WTC11 (cell line): Measurements from ENCODE around the gene UQCRQ. TPM values are rescaled to one million over a fixed set of nuclear protein-coding genes. Genes with fewer than 3 reads are reported as not detected.

Experiments used
- ATAC-seq: fragments of 200-7000 bp; cut with Tn5 transposase; 2 replicates; pipeline ENCODE4 v1.10.0; 2021; ENCODE audit warnings: mild to moderate bottlenecking, moderate library complexity
- CTCF ChIA-PET: fragments of 300-600 bp; sonication (Branson Sonifier 250); formaldehyde crosslinking; loops from one replicate; lab custom pipeline; 2021; ENCODE audit warnings: antibody characterized with exemption; lab: Charles Lee
- POLR2A ChIA-PET: fragments of 350-600 bp; sonication (Branson Sonifier 250); formaldehyde crosslinking; loops from one replicate; lab custom pipeline; 2021; ENCODE audit warnings: antibody characterized with exemption; lab: Charles Lee
- DNase-seq: peaks from one replicate; pipeline ENCODE4 v3.0.0; 2021; ENCODE audit warnings: low spot score
- H3K27ac Mint-ChIP-seq: 2 replicates; pipeline ENCODE4 v1.8.0; 2021; ENCODE audit warnings: mixed read lengths
- H3K27me3 Mint-ChIP-seq: 2 replicates; pipeline ENCODE4 v1.8.0; 2021; ENCODE audit warnings: low read depth, mild to moderate bottlenecking, moderate library complexity, mixed read lengths
- H3K36me3 Mint-ChIP-seq: 2 replicates; pipeline ENCODE4 v1.8.0; 2021; ENCODE audit warnings: mixed read lengths
- H3K4me1 Mint-ChIP-seq: 2 replicates; pipeline ENCODE4 v1.8.0; 2022; ENCODE audit warnings: mixed read lengths
- H3K4me3 Mint-ChIP-seq: 2 replicates; pipeline ENCODE4 v1.8.0; 2021; ENCODE audit warnings: mild to moderate bottlenecking, moderate library complexity, mixed read lengths
- H3K9me3 Mint-ChIP-seq: 2 replicates; pipeline ENCODE4 v1.8.0; 2021; ENCODE audit warnings: mixed read lengths
- AFF4 ChIP-seq: sonication (generic); formaldehyde crosslinking; IDR thresholded peaks from 2 replicates; pipeline ENCODE4 v1.8.1; 2023; ENCODE audit warnings: mild to moderate bottlenecking, missing genetic modification reagents, borderline replicate concordance
- ATF1 ChIP-seq: sonication (generic); formaldehyde crosslinking; IDR thresholded peaks from 2 replicates; pipeline ENCODE4 v1.8.1; 2023; ENCODE audit warnings: mild to moderate bottlenecking, moderate library complexity, missing genetic modification reagents
- ATF6 ChIP-seq: sonication (generic); formaldehyde crosslinking; IDR thresholded peaks from 2 replicates; pipeline ENCODE4 v1.8.1; 2023; ENCODE audit warnings: mild to moderate bottlenecking, missing genetic modification reagents
- CBFB ChIP-seq: sonication (generic); formaldehyde crosslinking; IDR thresholded peaks from 2 replicates; pipeline ENCODE4 v1.8.1; 2022; ENCODE audit warnings: mild to moderate bottlenecking, low read depth, missing genetic modification reagents
- E2F1 ChIP-seq: sonication (generic); formaldehyde crosslinking; IDR thresholded peaks from 2 replicates; pipeline ENCODE4 v1.8.0; 2022; ENCODE audit warnings: mild to moderate bottlenecking, missing genetic modification reagents
- EMX1 ChIP-seq: fragments of 250-450 bp; sonication (Bioruptor Pico); IDR thresholded peaks from 2 replicates; pipeline ENCODE4 v1.8.0; 2021; ENCODE audit warnings: mild to moderate bottlenecking
- ETV6 ChIP-seq: sonication (generic); formaldehyde crosslinking; IDR thresholded peaks from 2 replicates; pipeline ENCODE4 v1.8.1; 2022; ENCODE audit warnings: mild to moderate bottlenecking, missing genetic modification reagents
- FOXJ3 ChIP-seq: sonication (generic); formaldehyde crosslinking; IDR thresholded peaks from 2 replicates; pipeline ENCODE4 v1.9.0; 2021; ENCODE audit warnings: missing genetic modification reagents, mild to moderate bottlenecking, borderline replicate concordance
- GRHL2 ChIP-seq: fragments of 250-450 bp; sonication (Bioruptor Pico); IDR thresholded peaks from 2 replicates; pipeline ENCODE4 v1.8.0; 2022; ENCODE audit warnings: mild to moderate bottlenecking, moderate library complexity; ENCODE audit not compliant: insufficient replicate concordance, severe bottlenecking
- HMGA2 ChIP-seq: fragments of 250-450 bp; sonication (Bioruptor Pico); IDR thresholded peaks from 2 replicates; pipeline ENCODE4 v1.4.0; 2021; ENCODE audit warnings: mild to moderate bottlenecking, moderate library complexity
- JUN ChIP-seq: sonication (generic); formaldehyde crosslinking; IDR thresholded peaks from 2 replicates; pipeline ENCODE4 v1.8.0; 2023; ENCODE audit warnings: mild to moderate bottlenecking, missing genetic modification reagents
- NFATC4 ChIP-seq: fragments of 250-450 bp; sonication (Bioruptor Pico); IDR thresholded peaks from 2 replicates; pipeline ENCODE4 v1.9.0; 2021; ENCODE audit warnings: mild to moderate bottlenecking
- NR1H2 ChIP-seq: sonication (generic); formaldehyde crosslinking; IDR thresholded peaks from 2 replicates; pipeline ENCODE4 v1.9.0; 2021; ENCODE audit warnings: mild to moderate bottlenecking, moderate library complexity, missing genetic modification reagents
- PRRX2 ChIP-seq: fragments of 250-450 bp; sonication (Bioruptor Pico); IDR thresholded peaks from 2 replicates; pipeline ENCODE4 v1.8.0; 2021; ENCODE audit warnings: mild to moderate bottlenecking
- TEAD4 ChIP-seq: sonication (generic); formaldehyde crosslinking; IDR thresholded peaks from 2 replicates; pipeline ENCODE4 v1.8.0; 2022; ENCODE audit warnings: mild to moderate bottlenecking, missing genetic modification reagents
- ZBTB43 ChIP-seq: sonication (generic); formaldehyde crosslinking; IDR thresholded peaks from 2 replicates; pipeline ENCODE4 v1.8.1; 2023; ENCODE audit warnings: mild to moderate bottlenecking, missing genetic modification reagents
- ZNF317 ChIP-seq: sonication (generic); formaldehyde crosslinking; IDR thresholded peaks from 2 replicates; pipeline ENCODE4 v1.8.1; 2023; ENCODE audit warnings: low read depth, mild to moderate bottlenecking, moderate library complexity, missing genetic modification reagents, borderline replicate concordance
- total RNA-seq: library from RNA; stranded (reverse); gene quantifications from 3 replicates; pipeline ENCODE4 v1.2.3, GENCODE V29; 2021
- TF ChIP-seq, protein P1 (sequence below): fragments of 250-450 bp; sonication (Bioruptor Pico); IDR thresholded peaks from 2 replicates; pipeline ENCODE4 v1.8.0; 2021; ENCODE audit warnings: mild to moderate bottlenecking
- TF ChIP-seq, protein P2 (sequence below): fragments of 250-450 bp; sonication (Bioruptor Pico); IDR thresholded peaks from 2 replicates; pipeline ENCODE4 v1.9.0; 2021; ENCODE audit warnings: mild to moderate bottlenecking
- TF ChIP-seq, protein P3 (sequence below): sonication (generic); formaldehyde crosslinking; IDR thresholded peaks from 2 replicates; pipeline ENCODE4 v1.8.1; 2022; ENCODE audit warnings: low read depth, mild to moderate bottlenecking, moderate library complexity, missing genetic modification reagents, borderline replicate concordance

UQCRQ gene
- total RNA-seq, 1 experiment from 2014 or later: 256 TPM

DNA sequence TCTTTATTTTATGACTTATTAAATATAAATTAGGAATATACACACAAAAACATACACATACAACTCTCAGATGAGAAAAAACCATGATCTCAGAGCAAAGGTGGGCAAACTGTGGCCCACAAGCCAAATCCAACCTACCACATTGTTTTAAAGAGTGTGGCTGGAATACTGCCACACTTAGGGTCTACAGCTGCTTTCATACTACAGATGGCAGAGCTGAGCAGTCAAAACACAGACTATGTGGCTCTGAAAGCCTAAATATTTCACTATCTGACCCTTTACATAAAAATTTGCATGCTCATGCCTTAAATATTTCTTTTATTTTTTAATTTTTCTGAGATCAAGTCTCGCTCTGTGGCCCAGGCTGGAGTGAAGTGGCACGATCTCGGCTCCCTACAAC lies 35.3 kb downstream of the UQCRQ start:
- ChIA-PET POLR2A (no interaction called here), CTCF (no interaction called here)
- Mint-ChIP-seq H3K27ac (no peak overlapping the region), H3K9me3 (no peaks in the 10 kb centered on the region), H3K36me3 (peaks cover 25% of the 10 kb centered on the region), H3K4me1 (no peaks in the 10 kb centered on the region), H3K4me3 (no peak overlapping the region), H3K27me3 (no peaks in the 10 kb centered on the region)
- no peak for DNase-seq
- no peak; the same call in 1 of the 2 replicates for ATAC-seq
- no peak for TF ChIP-seq GRHL2 (CRISPR knock-in tag)

DNA sequence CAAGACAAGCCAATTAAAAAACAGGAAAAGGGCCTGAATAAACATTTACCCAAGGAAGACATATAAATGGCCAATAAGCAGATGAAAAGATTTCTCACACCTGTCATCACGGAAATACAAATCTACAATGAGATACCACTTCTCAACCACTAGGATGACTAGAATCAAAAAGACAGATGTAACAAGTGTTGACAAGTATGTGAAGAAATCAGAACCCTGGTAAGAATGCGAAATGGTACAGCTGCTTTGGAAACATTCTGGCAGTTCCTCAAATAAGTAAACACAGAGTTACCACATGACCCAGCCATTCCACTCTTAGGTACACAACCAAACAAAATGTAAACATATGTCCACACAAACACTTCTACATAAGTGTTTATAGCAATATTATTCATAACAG lies 39.5 kb downstream of the UQCRQ start:
- H3K4me1 Mint-ChIP-seq: peaks cover 6% of the 10 kb centered on the region
- H3K4me3 Mint-ChIP-seq: no peak overlapping the region
- no peaks in the 10 kb centered on the region for H3K27me3 Mint-ChIP-seq
- POLR2A ChIA-PET: no interaction called here
- TF ChIP-seq ATF6 (no peak), FOXJ3 (CRISPR knock-in tag) (no peak), JUN (no peak), NR1H2 (CRISPR knock-in tag) (no peak), CBFB (no peak)
- TF ChIP-seq, protein P1, sequence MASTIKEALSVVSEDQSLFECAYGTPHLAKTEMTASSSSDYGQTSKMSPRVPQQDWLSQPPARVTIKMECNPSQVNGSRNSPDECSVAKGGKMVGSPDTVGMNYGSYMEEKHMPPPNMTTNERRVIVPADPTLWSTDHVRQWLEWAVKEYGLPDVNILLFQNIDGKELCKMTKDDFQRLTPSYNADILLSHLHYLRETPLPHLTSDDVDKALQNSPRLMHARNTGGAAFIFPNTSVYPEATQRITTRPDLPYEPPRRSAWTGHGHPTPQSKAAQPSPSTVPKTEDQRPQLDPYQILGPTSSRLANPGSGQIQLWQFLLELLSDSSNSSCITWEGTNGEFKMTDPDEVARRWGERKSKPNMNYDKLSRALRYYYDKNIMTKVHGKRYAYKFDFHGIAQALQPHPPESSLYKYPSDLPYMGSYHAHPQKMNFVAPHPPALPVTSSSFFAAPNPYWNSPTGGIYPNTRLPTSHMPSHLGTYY (CRISPR knock-in tag): no peak
- no peaks in the 10 kb centered on the region for H3K9me3 Mint-ChIP-seq
- ATAC-seq: no peak
- H3K27ac Mint-ChIP-seq: no peak overlapping the region
- peaks cover 5% of the 10 kb centered on the region; the same call in 1 of the 2 replicates for H3K36me3 Mint-ChIP-seq
- DNase-seq: no peak
- CTCF ChIA-PET: no interaction called here

DNA sequence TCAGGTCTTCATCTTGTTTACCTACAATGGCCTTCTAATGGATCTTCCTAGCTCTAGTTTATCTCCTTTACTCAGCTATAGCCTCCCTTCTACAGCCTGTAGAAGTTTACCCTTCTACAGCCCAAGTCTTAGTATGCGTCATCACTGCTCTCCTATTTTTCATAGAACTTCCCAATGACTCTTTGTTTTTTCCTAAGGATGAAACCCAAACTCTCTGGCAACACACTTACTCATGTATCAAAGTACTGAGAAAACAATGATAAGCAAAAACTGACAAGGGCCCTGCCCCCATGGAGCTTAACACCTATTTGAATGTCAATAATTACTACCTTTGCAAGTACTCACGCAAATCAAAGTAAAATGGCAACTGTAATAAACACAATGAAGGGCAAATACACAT lies 40.7 kb downstream of the UQCRQ start:
- H3K4me3 Mint-ChIP-seq: no peak overlapping the region
- H3K4me1 Mint-ChIP-seq: peaks cover 6% of the 10 kb centered on the region
- no peak overlapping the region for H3K27ac Mint-ChIP-seq
- no peaks in the 10 kb centered on the region for H3K9me3 Mint-ChIP-seq
- POLR2A ChIA-PET: no interaction called here
- H3K27me3 Mint-ChIP-seq: no peaks in the 10 kb centered on the region
- peaks cover 7% of the 10 kb centered on the region for H3K36me3 Mint-ChIP-seq
- DNase-seq: no peak
- ATAC-seq: no peak
- CTCF ChIA-PET: interaction anchor here (1.5 kb wide), 1 partner anchor 24 kb away, joined by 4 read pairs; no protein-coding TSS in a partner anchor
- TF ChIP-seq, protein P2, sequence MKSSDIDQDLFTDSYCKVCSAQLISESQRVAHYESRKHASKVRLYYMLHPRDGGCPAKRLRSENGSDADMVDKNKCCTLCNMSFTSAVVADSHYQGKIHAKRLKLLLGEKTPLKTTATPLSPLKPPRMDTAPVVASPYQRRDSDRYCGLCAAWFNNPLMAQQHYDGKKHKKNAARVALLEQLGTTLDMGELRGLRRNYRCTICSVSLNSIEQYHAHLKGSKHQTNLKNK (CRISPR knock-in tag): no peak
- TF ChIP-seq TEAD4 (no peak), EMX1 (no peak), PRRX2 (CRISPR knock-in tag) (no peak), ATF1 (CRISPR knock-in tag) (no peak), ZNF317 (no peak), ZBTB43 (CRISPR knock-in tag) (no peak), JUN (no peak), NFATC4 (no peak), HMGA2 (CRISPR knock-in tag) (no peak), E2F1 (CRISPR knock-in tag) (no peak), AFF4 (CRISPR knock-in tag) (no peak), ETV6 (CRISPR knock-in tag) (no peak)
- TF ChIP-seq, protein P3, sequence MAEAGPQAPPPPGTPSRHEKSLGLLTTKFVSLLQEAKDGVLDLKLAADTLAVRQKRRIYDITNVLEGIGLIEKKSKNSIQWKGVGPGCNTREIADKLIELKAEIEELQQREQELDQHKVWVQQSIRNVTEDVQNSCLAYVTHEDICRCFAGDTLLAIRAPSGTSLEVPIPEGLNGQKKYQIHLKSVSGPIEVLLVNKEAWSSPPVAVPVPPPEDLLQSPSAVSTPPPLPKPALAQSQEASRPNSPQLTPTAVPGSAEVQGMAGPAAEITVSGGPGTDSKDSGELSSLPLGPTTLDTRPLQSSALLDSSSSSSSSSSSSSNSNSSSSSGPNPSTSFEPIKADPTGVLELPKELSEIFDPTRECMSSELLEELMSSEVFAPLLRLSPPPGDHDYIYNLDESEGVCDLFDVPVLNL: no peak
